HCT116 (cell line): Measurements from ENCODE around the gene RFTN1. TPM values are rescaled to one million over a fixed set of nuclear protein-coding genes. Genes with fewer than 3 reads are reported as not detected.

Experiments
- ATAC-seq: fragments of 200-7000 bp; cut with Tn5 transposase; 2 replicates; pipeline ENCODE4 v1.9.1; 2020; ENCODE audit warnings: mild to moderate bottlenecking, moderate library complexity
- BruUV-seq: library from RNA; stranded (reverse); fragments of 400-500 nt; replicated peaks from 2 replicates; lab custom pipeline; 2021; lab: Mats Ljungman, UMichigan
- CTCF ChIA-PET: fragments of 300-600 bp; sonication (Branson Sonifier 250); formaldehyde crosslinking; loops from one replicate; lab custom pipeline; 2021; ENCODE audit warnings: antibody characterized with exemption; lab: Charles Lee
- POLR2A ChIA-PET: fragments of 300-600, 350-600 bp; sonication (Branson Sonifier 250); formaldehyde crosslinking; loops from one replicate; lab custom pipeline; 2021; ENCODE audit warnings: antibody characterized with exemption; lab: Charles Lee
- RAD21 ChIA-PET, 2 experiments: fragments of 300-600 bp; sonication (Branson Sonifier 250); formaldehyde crosslinking; loops; one replicate each; lab custom pipeline; 2023; ENCODE audit warnings: low total read pairs in 2 of 2; ENCODE audit not compliant: uncharacterized antibody in 2 of 2, unreplicated experiment in 2 of 2, low non-redundant PET in 1 of 2; lab: Charles Lee
- DNase-seq: peaks from one replicate; pipeline ENCODE4 v3.0.0-alpha.2; 2010; ENCODE audit warnings: low read depth, low spot score
- H2AFZ ChIP-seq: fragments of 200-600 bp; shearing (Covaris generic), sonication (generic); 2 replicates; pipeline ENCODE4 v1.6.1; 2017; ENCODE audit warnings: low read depth, mixed run types, mixed read lengths, antibody characterized with exemption, low read length; ENCODE audit not compliant: poor library complexity, severe bottlenecking
- H3K27ac ChIP-seq: 2 replicates; pipeline ENCODE4 v1.5.1; 2012; ENCODE audit warnings: low read depth, low read length
- H3K27me3 ChIP-seq: fragments of 200-600 bp; sonication (generic); 2 replicates; pipeline ENCODE4 v1.6.1; 2016; ENCODE audit warnings: mixed run types, low read length, mixed read lengths; ENCODE audit not compliant: insufficient read depth
- H3K36me3 ChIP-seq, 2 experiments: fragments of 200-500 bp in 1 of 2; fragments of 200-600 bp in 1 of 2; sonication (Bioruptor generic) in 1 of 2; sonication (generic) in 1 of 2; 2 replicates each; pipeline versions ENCODE4 v1.5.1 to v1.6.1; 2014 to 2016; ENCODE audit warnings: low read length in 2 of 2, inconsistent platforms in 1 of 2, mixed read lengths in 1 of 2, mixed run types in 1 of 2; ENCODE audit not compliant: insufficient read depth in 2 of 2, control insufficient read depth in 1 of 2
- H3K4me1 ChIP-seq, 2 experiments: fragments of 200-600 bp in 1 of 2; sonication (generic) in 1 of 2; 2 replicates each; pipeline versions ENCODE4 v1.5.1 to v1.6.1; 2012 to 2017; ENCODE audit warnings: low read length in 2 of 2, inconsistent platforms in 1 of 2, mild to moderate bottlenecking in 1 of 2, mixed read lengths in 1 of 2, mixed run types in 1 of 2, moderate library complexity in 1 of 2; ENCODE audit not compliant: insufficient read depth in 2 of 2, control insufficient read depth in 1 of 2
- H3K4me2 ChIP-seq: fragments of 200-600 bp; sonication (generic); 2 replicates; pipeline ENCODE4 v1.6.1; 2017; ENCODE audit warnings: mixed run types, low read length, mixed read lengths
- H3K4me3 ChIP-seq, 2 experiments: fragments of 200-600 bp in 1 of 2; sonication (generic) in 1 of 2; replicated peaks in 1 of 2; 2 replicates each; pipeline ENCODE4 v1.5.1; 2011 to 2016; ENCODE audit warnings: low read length in 2 of 2, control low read depth in 1 of 2, low read depth in 1 of 2, mild to moderate bottlenecking in 1 of 2, mixed read lengths in 1 of 2, mixed run types in 1 of 2
- H3K79me2 ChIP-seq: fragments of 200-600 bp; sonication (generic); 2 replicates; pipeline ENCODE4 v1.6.1; 2017; ENCODE audit warnings: mild to moderate bottlenecking, mixed run types, low read length, moderate library complexity, mixed read lengths; ENCODE audit not compliant: insufficient read depth
- H3K9ac ChIP-seq: fragments of 200-600 bp; sonication (generic); 2 replicates; pipeline ENCODE4 v1.6.1; 2016; ENCODE audit warnings: low read length, mixed read lengths
- H3K9me2 ChIP-seq: fragments of 200-600 bp; sonication (generic), shearing (Covaris generic); 2 replicates; pipeline ENCODE4 v1.6.1; 2017; ENCODE audit warnings: mixed run types, mild to moderate bottlenecking, moderate library complexity; ENCODE audit not compliant: insufficient read depth
- H3K9me3 ChIP-seq, 2 experiments: fragments of 200-500 bp in 1 of 2; fragments of 200-600 bp in 1 of 2; sonication (Bioruptor generic) in 1 of 2; sonication (generic) in 1 of 2; 2 replicates each; pipeline ENCODE4 v1.6.1; 2014 to 2017; ENCODE audit warnings: low read length in 2 of 2, mixed read lengths in 2 of 2, inconsistent platforms in 1 of 2, low read depth in 1 of 2, mild to moderate bottlenecking in 1 of 2, mixed run types in 1 of 2, moderate library complexity in 1 of 2; ENCODE audit not compliant: control insufficient read depth in 1 of 2, insufficient read depth in 1 of 2
- H4K20me1 ChIP-seq: fragments of 200-600 bp; sonication (generic), shearing (Covaris generic); 2 replicates; pipeline ENCODE4 v1.6.1; 2017; ENCODE audit warnings: mixed run types, mild to moderate bottlenecking, moderate library complexity; ENCODE audit not compliant: insufficient read depth
- CEBPB ChIP-seq: IDR thresholded peaks from 2 replicates; pipeline ENCODE4 v1.6.1; 2012; ENCODE audit warnings: low read depth
- CTCF ChIP-seq, 3 experiments: fragments of 200-600 bp in 1 of 3; sonication (generic) in 1 of 3; IDR thresholded peaks in 2 of 3; conservative IDR thresholded peaks in 1 of 3; 2 replicates each; pipeline ENCODE4 v1.5.1; 2012 to 2017; ENCODE audit warnings: low read depth in 2 of 3, low read length in 2 of 3, antibody characterized with exemption in 1 of 3, borderline replicate concordance in 1 of 3, control low read depth in 1 of 3, mild to moderate bottlenecking in 1 of 3, mixed read lengths in 1 of 3, mixed run types in 1 of 3, moderate library complexity in 1 of 3; ENCODE audit not compliant: insufficient read depth in 1 of 3
- EGR1 ChIP-seq: IDR thresholded peaks from 2 replicates; pipeline ENCODE4 v1.6.1; 2012; ENCODE audit warnings: low read depth
- ELF1 ChIP-seq: IDR thresholded peaks from 2 replicates; pipeline ENCODE4 v1.6.1; 2012; ENCODE audit warnings: low read depth, borderline replicate concordance
- EZH2phosphoT487 ChIP-seq: fragments of 200-600 bp; IDR thresholded peaks from 2 replicates; pipeline ENCODE4 v1.6.1; 2018; ENCODE audit warnings: antibody characterized with exemption, borderline replicate concordance
- FOSL1 ChIP-seq: IDR thresholded peaks from 2 replicates; pipeline ENCODE4 v1.6.1; 2012; ENCODE audit warnings: low read depth
- POLR2A ChIP-seq: IDR thresholded peaks from 2 replicates; pipeline ENCODE4 v1.7.0; 2011; ENCODE audit warnings: borderline replicate concordance; ENCODE audit not compliant: insufficient read depth, insufficient read length; ENCODE audit errors: extremely low read depth
- POLR2AphosphoS5 ChIP-seq: IDR thresholded peaks from 2 replicates; pipeline ENCODE4 v1.6.1; 2011; ENCODE audit warnings: mild to moderate bottlenecking, low read depth, low read length, moderate library complexity
- RAD21 ChIP-seq: IDR thresholded peaks from 2 replicates; pipeline ENCODE4 v1.6.1; 2012; ENCODE audit warnings: low read depth, mild to moderate bottlenecking
- SRF ChIP-seq: IDR thresholded peaks from 2 replicates; pipeline ENCODE4 v1.6.1; 2012; ENCODE audit warnings: low read depth
- TCF7L2 ChIP-seq: IDR thresholded peaks from 2 replicates; pipeline ENCODE4 v1.7.0; 2011; ENCODE audit warnings: borderline replicate concordance, inconsistent platforms; ENCODE audit not compliant: insufficient read depth, insufficient read length; ENCODE audit errors: extremely low read depth
- ZNF274 ChIP-seq: fragments of 200-500 bp; sonication (Bioruptor generic); IDR thresholded peaks from 2 replicates; pipeline ENCODE4 v1.6.1; 2014; ENCODE audit warnings: mild to moderate bottlenecking, low read depth, low read length, inconsistent platforms
- intact Hi-C: fragments of 100-400 bp; cut with micrococcal nuclease; formaldehyde crosslinking; loops from 2 replicates; pipeline ENCODE4 v1.10.0; 2022
- total RNA-seq: library from RNA; stranded (reverse); gene quantifications from one replicate; pipeline ENCODE4 v1.2.1, GENCODE V29; 2021; ENCODE audit not compliant: unreplicated experiment
- TF ChIP-seq, protein P1 (sequence below): IDR thresholded peaks from 2 replicates; pipeline ENCODE4 v1.6.1; 2012; ENCODE audit warnings: low read depth
- TF ChIP-seq, protein P2 (sequence below): IDR thresholded peaks from 2 replicates; pipeline ENCODE4 v1.6.1; 2012

Gene RFTN1
- total RNA-seq, 1 experiment from 2014 or later: 3.9 TPM

- H3K9me2 ChIP-seq: no peaks in the 10 kb centered on the region
- no peaks in the 10 kb centered on the region for H3K36me3 ChIP-seq
- H3K27me3 ChIP-seq: no peaks in the 10 kb centered on the region
- intact Hi-C loops: no loop called here
- H3K4me3 ChIP-seq: no peak overlapping the region
- ChIA-PET POLR2A (no interaction called here), CTCF (no interaction called here), RAD21 (no interaction called here)
- TF ChIP-seq FOSL1 (no peak), ELF1 (no peak), EGR1 (no peak), CTCF (IDR thresholded peaks at IDR 0.05 in 2 of 3, conservative IDR thresholded peaks at IDR 0.05 in 1 of 3; ENCODE audit: borderline replicate concordance in 1 of 3, insufficient read depth in 1 of 3, low read depth in 2 of 3, low read length in 2 of 3) (no peak), RAD21 (no peak), POLR2AphosphoS5 (no peak), ZNF274 (no peak), TCF7L2 (no peak), CEBPB (no peak), EZH2phosphoT487 (no peak), POLR2A (no peak), SRF (no peak)
- TF ChIP-seq, protein P1, sequence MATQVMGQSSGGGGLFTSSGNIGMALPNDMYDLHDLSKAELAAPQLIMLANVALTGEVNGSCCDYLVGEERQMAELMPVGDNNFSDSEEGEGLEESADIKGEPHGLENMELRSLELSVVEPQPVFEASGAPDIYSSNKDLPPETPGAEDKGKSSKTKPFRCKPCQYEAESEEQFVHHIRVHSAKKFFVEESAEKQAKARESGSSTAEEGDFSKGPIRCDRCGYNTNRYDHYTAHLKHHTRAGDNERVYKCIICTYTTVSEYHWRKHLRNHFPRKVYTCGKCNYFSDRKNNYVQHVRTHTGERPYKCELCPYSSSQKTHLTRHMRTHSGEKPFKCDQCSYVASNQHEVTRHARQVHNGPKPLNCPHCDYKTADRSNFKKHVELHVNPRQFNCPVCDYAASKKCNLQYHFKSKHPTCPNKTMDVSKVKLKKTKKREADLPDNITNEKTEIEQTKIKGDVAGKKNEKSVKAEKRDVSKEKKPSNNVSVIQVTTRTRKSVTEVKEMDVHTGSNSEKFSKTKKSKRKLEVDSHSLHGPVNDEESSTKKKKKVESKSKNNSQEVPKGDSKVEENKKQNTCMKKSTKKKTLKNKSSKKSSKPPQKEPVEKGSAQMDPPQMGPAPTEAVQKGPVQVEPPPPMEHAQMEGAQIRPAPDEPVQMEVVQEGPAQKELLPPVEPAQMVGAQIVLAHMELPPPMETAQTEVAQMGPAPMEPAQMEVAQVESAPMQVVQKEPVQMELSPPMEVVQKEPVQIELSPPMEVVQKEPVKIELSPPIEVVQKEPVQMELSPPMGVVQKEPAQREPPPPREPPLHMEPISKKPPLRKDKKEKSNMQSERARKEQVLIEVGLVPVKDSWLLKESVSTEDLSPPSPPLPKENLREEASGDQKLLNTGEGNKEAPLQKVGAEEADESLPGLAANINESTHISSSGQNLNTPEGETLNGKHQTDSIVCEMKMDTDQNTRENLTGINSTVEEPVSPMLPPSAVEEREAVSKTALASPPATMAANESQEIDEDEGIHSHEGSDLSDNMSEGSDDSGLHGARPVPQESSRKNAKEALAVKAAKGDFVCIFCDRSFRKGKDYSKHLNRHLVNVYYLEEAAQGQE: no peak
- TF ChIP-seq, protein P2, sequence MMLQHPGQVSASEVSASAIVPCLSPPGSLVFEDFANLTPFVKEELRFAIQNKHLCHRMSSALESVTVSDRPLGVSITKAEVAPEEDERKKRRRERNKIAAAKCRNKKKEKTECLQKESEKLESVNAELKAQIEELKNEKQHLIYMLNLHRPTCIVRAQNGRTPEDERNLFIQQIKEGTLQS: no peak
- H3K27ac ChIP-seq: no peak overlapping the region
- H3K4me1 ChIP-seq: no peaks in the 10 kb centered on the region
- no peak overlapping the region for H2AFZ ChIP-seq
- no peaks in the 10 kb centered on the region for H3K9me3 ChIP-seq
- no TSS peak for BruUV-seq
- H3K79me2 ChIP-seq: no peaks in the 10 kb centered on the region
- no peak for ATAC-seq
- no peaks in the 10 kb centered on the region for H4K20me1 ChIP-seq
- H3K9ac ChIP-seq: no peak overlapping the region
- no peak overlapping the region for H3K4me2 ChIP-seq
- DNase-seq: no peak
Measured at GRCh38 chr3:16415911-16416476, 97.5 kb downstream of the RFTN1 start.
